Ovary (tissue), 9 donors: ENCODE measurements around the gene GNG7. TPM values are rescaled to one million over a fixed set of nuclear protein-coding genes. Genes with fewer than 3 reads are reported as not detected.

Experiments used
- DNase-seq, 5 donors: peaks; one replicate each; pipeline ENCODE4 v3.0.0-alpha.2; 2019 to 2020
- H3K27ac ChIP-seq, 2 donors: fragments of 200-600 bp; one replicate each; pipeline versions ENCODE4 v1.5.1 to v1.8.0; 2019 to 2022
- H3K27me3 ChIP-seq: fragments of 200-600 bp; one replicate; pipeline ENCODE4 v1.8.0; 2022
- H3K36me3 ChIP-seq: fragments of 200-600 bp; sonication (generic); one replicate; pipeline ENCODE4 v1.5.1; 2019
- H3K4me1 ChIP-seq: one replicate; pipeline ENCODE4 v1.8.1; 2013; ENCODE audit warnings: mild to moderate bottlenecking, moderate library complexity; ENCODE audit not compliant: insufficient read depth
- H3K4me3 ChIP-seq: fragments of 200-600 bp; sonication (generic); one replicate; pipeline ENCODE4 v1.5.1; 2017
- H3K9me3 ChIP-seq, 2 donors: fragments of 200-600 bp in 1 of 2; sonication (generic) in 1 of 2; one replicate each; pipeline versions ENCODE4 v1.5.1 to v1.8.1; 2013 to 2019; ENCODE audit warnings: mild to moderate bottlenecking in 1 of 2, moderate library complexity in 1 of 2
- EP300 ChIP-seq: sonication (generic); formaldehyde crosslinking; IDR thresholded peaks from one replicate; pipeline ENCODE4 v1.6.1; 2017; ENCODE audit warnings: antibody characterized with exemption
- POLR2A ChIP-seq: fragments of 450-650 bp; IDR thresholded peaks from one replicate; pipeline ENCODE4 v1.6.1; 2017; ENCODE audit warnings: antibody characterized with exemption, mild to moderate bottlenecking, moderate library complexity
- WGBS, 3 donors: extraction: QIAGEN DNeasy Blood & Tissue Kit in 1 of 3; methylation state at CpG; one replicate each; pipeline versions ENCODE4 v1.1.5 to v1.1.7; 2013 to 2017; 5-methylcytosine and 5-hydroxymethylcytosine counted together
- intact Hi-C, 4 donors: fragments of 100-400 bp; cut with DNase I; formaldehyde crosslinking; loops; one replicate each; pipeline versions ENCODE4 v1.11.0 to v1.15.1; 2022 to 2023
- polyA plus RNA-seq, 2 donors: library from polyadenylated mRNA; stranded (reverse); fragments of 200-250 nt in 1 of 2; fragments of 350-450 nt in 1 of 2; fragmentation: Illumina TruSeq in 1 of 2; extraction: RNeasy Lipid Tissue Mini Kit (QIAGEN cat#74804) in 1 of 2; gene quantifications; one replicate each; pipeline ENCODE4 v1.2.3, GENCODE V29; 2013 to 2014
- total RNA-seq, 7 donors: library from RNA; depleted of rRNA in 2 of 7; stranded (reverse); fragments of >200 nt in 2 of 7; fragmentation: NEBNext Ultra II Directional in 3 of 7; extraction: Animal tissue kit (Norgen Biotek cat#: 25700) in 3 of 7; gene quantifications; one replicate each; pipeline versions ENCODE4 v1.1.0 to v1.2.4, GENCODE V29; 2016 to 2023
- TF ChIP-seq, protein P1 (sequence below), 3 donors: fragments of 450-650 bp in 2 of 3; fragments of 200-600 bp in 1 of 3; IDR thresholded peaks; one replicate each; pipeline versions ENCODE4 v1.5.1 to v1.8.0; 2016 to 2022; ENCODE audit warnings: antibody characterized with exemption in 3 of 3, mild to moderate bottlenecking in 1 of 3
- donor health status: DM: no; HTN: no; CAD: no; lungs with moderate emphysema.
- donor health status: DM: no; HTN: no; CAD: no.
- donor health status: Bipolar disorder and iron deficiency.
- donor health status: DM: yes; HTN: yes; CAD: no.
- donor health status: DM: no; HTN: no; CAD: no.
- donor health status: DM: yes; HTN: yes; CAD: no.

GNG7 gene
- total and polyA plus RNA-seq, 9 donors: 4.1 to 36.3 (median 15.1) TPM

DNA sequence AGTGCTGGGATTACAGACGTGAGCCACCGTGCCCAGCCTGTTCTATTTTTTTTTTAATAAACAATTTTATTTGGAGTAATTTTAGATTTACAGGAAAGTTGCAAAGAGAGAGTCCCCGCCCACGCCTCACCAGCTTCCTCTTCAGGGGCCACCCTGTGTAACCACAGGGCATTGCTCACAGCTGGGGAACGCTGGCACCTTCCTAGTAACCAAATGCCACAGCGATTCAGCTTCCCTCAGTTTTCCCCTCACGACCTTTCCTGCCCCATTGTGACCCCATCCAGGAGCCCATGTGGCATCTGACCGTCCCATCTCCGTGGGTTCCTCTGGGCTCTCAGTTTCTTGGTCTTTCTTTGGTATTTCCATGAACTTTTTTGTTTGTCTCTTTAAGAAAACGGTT is 83.9 kb downstream of the GNG7 start:
- H3K36me3 ChIP-seq: no peaks in the 10 kb centered on the region
- no peaks in the 10 kb centered on the region for H3K9me3 ChIP-seq
- no peak for DNase-seq
- intact Hi-C loops: loop anchor here in 2 of 4 donors (10.0 kb wide), 2 partner anchors 344 to 374 kb away; partner anchors contain the start of gene AMH (in 1 of the 2)
- no peaks in the 10 kb centered on the region for H3K27me3 ChIP-seq
- TF ChIP-seq EP300 (no peak), POLR2A (no peak)
- TF ChIP-seq, protein P1, sequence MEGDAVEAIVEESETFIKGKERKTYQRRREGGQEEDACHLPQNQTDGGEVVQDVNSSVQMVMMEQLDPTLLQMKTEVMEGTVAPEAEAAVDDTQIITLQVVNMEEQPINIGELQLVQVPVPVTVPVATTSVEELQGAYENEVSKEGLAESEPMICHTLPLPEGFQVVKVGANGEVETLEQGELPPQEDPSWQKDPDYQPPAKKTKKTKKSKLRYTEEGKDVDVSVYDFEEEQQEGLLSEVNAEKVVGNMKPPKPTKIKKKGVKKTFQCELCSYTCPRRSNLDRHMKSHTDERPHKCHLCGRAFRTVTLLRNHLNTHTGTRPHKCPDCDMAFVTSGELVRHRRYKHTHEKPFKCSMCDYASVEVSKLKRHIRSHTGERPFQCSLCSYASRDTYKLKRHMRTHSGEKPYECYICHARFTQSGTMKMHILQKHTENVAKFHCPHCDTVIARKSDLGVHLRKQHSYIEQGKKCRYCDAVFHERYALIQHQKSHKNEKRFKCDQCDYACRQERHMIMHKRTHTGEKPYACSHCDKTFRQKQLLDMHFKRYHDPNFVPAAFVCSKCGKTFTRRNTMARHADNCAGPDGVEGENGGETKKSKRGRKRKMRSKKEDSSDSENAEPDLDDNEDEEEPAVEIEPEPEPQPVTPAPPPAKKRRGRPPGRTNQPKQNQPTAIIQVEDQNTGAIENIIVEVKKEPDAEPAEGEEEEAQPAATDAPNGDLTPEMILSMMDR (IDR thresholded peaks at IDR 0.05): no peak
- H3K27ac ChIP-seq: no peak overlapping the region
- WGBS, 3 donors: 78 to 83% (median 81%) methylated on average over 10 of the region's 10 CpGs
- no peak overlapping the region for H3K4me3 ChIP-seq
- H3K4me1 ChIP-seq: no peaks in the 10 kb centered on the region

DNA sequence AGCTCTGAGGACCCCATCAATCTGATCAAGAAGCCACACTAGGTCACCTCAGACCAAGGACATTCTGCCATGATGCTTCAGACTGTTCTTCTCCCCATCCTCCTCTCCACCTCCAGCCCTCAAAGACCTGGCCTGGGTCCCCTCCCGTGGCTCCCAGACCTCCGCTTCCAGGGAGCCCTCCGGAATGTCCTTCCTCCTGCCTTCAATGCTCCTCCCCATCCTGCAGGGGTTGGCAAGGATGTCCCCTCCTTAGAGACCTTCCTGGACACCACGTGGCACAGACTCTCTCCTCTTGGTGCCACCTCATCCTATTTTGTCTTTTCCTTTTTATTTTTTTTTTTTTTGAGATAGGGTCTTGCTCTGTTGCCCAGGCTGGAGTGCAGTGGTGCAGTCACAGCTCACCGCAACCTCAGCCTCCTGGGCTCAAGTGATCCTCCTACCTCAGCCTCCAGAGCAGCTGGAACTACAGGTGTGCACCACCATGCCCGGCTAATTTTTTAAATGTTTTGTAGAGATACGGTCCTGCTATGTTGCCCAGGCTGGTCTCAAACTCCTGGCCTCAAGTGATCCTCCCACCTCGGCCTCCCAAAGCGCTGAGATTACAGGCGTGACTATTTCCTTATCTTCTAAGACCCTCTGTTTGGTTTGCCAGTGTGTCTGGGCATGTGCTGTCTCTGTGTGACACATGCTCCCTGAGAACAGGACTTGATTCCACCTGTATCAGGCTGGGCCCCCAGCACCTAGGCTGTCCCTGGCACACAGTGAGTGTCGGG is 84.9 kb downstream of the GNG7 start:
- H3K27me3 ChIP-seq: no peaks in the 10 kb centered on the region
- TF ChIP-seq EP300 (no peak), POLR2A (no peak)
- TF ChIP-seq, protein P1 (IDR thresholded peaks at IDR 0.05): no peak
- H3K27ac ChIP-seq: no peak overlapping the region
- intact Hi-C loops: loop anchor here in 2 of 4 donors (10.0 kb wide), 2 partner anchors 343 to 373 kb away; partner anchors contain the start of gene AMH (in 1 of the 2)
- DNase-seq: no peak
- no peak overlapping the region for H3K4me3 ChIP-seq
- 87 to 88% (median 87%) methylated on average over 11 of the region's 11 CpGs for WGBS, 3 donors
- no peaks in the 10 kb centered on the region for H3K9me3 ChIP-seq
- no peaks in the 10 kb centered on the region for H3K4me1 ChIP-seq
- no peaks in the 10 kb centered on the region for H3K36me3 ChIP-seq

DNA sequence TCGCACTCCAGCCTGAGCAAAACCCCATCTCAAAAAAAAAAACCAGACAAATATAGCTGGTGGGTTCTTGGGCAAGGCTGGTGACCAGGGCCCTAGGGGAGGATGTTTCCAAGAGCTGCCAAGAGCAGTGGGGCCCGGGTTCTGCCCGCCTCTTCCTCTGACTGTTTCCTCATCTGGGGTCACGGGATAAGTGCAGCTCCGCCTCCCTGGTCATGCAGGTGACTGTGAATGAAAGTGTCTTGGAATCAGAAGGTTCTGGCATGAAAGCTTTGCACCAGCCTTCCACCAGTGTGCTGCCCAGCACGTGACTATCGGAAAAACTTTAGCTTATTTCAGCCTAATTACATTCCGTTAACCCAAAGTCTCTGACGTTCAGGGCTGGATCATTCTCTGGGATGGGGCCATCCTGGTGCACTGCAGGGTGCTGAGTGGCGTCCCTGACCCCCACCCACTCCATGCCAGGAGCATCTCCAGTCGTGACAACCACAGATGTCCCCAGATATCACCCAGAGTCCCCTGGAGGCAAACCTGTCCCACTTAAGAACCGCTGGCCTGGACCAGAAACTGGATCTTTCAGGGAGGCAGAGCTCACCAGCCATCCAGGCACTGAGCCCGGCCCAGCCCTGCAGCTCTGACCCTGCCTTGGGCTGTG is 85.6 kb downstream of the GNG7 start:
- intact Hi-C loops: loop anchor here in 2 of 4 donors (10.0 kb wide), 2 partner anchors 342 to 372 kb away; partner anchors contain the start of gene AMH (in 1 of the 2)
- 76 to 84% (median 83%) methylated on average over 13 of the region's 13 CpGs for WGBS, 3 donors
- H3K27ac ChIP-seq: no peak overlapping the region
- TF ChIP-seq EP300 (no peak), POLR2A (no peak)
- TF ChIP-seq, protein P1 (IDR thresholded peaks at IDR 0.05): no peak
- no peaks in the 10 kb centered on the region for H3K9me3 ChIP-seq
- DNase-seq: no peak
- no peak overlapping the region for H3K4me3 ChIP-seq
- no peaks in the 10 kb centered on the region for H3K4me1 ChIP-seq
- no peaks in the 10 kb centered on the region for H3K27me3 ChIP-seq
- no peaks in the 10 kb centered on the region for H3K36me3 ChIP-seq

DNA sequence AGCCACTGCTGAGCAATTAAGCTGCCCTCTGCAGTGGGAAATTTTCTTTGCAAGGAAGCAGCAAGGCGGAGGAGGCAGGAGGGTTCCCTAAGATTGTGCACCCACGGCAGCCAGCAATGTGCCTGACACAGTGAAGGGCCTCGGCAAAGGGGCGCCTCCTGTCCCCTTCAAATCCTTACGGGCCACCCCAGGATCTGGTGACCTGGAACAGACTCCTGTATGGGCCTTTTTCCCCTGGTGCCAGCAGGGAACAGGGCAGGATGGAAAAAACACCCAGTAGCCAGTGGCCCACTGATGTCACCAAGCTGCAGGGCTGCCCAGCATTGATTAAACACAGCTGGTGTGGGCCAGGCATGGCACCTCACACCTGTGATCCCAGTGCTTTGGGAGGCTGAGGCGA is 86.7 kb downstream of the GNG7 start:
- 86 to 89% (median 88%) methylated on average over 6 of the region's 6 CpGs for WGBS, 3 donors
- Histone ChIP-seq H3K4me3 (no peak overlapping the region), H3K9me3 (no peaks in the 10 kb centered on the region), H3K36me3 (no peaks in the 10 kb centered on the region), H3K4me1 (no peaks in the 10 kb centered on the region), H3K27ac (no peak overlapping the region), H3K27me3 (no peaks in the 10 kb centered on the region)
- intact Hi-C loops: loop anchor here in 2 of 4 donors (10.0 kb wide), 2 partner anchors 341 to 371 kb away; partner anchors contain the start of gene AMH (in 1 of the 2)
- TF ChIP-seq, protein P1 (IDR thresholded peaks at IDR 0.05): no peak
- TF ChIP-seq POLR2A: no peak
- TF ChIP-seq EP300: no peak
- DNase-seq: no peak
